22Rv1 (cell line): ENCODE data around the gene CPNE4.

Source experiments
- H3K27ac ChIP-seq: fragments of 450-650 bp; 2 replicates; pipeline ENCODE4 v1.5.1; 2017
- ZFX ChIP-seq: fragments of 450-650 bp; IDR thresholded peaks from 2 replicates; pipeline ENCODE4 v1.6.1; 2017; ENCODE audit warnings: antibody characterized with exemption, borderline replicate concordance
- TF ChIP-seq, protein P1 (sequence below): fragments of 450-650 bp; IDR thresholded peaks from 2 replicates; pipeline ENCODE4 v1.5.1; 2017; ENCODE audit warnings: mild to moderate bottlenecking

Gene CPNE4

GRCh38 chr3:131772269-131773026 lies 262.4 kb downstream of the CPNE4 start:
- TF ChIP-seq, protein P1, sequence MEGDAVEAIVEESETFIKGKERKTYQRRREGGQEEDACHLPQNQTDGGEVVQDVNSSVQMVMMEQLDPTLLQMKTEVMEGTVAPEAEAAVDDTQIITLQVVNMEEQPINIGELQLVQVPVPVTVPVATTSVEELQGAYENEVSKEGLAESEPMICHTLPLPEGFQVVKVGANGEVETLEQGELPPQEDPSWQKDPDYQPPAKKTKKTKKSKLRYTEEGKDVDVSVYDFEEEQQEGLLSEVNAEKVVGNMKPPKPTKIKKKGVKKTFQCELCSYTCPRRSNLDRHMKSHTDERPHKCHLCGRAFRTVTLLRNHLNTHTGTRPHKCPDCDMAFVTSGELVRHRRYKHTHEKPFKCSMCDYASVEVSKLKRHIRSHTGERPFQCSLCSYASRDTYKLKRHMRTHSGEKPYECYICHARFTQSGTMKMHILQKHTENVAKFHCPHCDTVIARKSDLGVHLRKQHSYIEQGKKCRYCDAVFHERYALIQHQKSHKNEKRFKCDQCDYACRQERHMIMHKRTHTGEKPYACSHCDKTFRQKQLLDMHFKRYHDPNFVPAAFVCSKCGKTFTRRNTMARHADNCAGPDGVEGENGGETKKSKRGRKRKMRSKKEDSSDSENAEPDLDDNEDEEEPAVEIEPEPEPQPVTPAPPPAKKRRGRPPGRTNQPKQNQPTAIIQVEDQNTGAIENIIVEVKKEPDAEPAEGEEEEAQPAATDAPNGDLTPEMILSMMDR, result no peak
- TF ChIP-seq ZFX, result no peak
- no peak overlapping the region for H3K27ac ChIP-seq

- no peak overlapping the region for H3K27ac ChIP-seq
- TF ChIP-seq, protein P1, result no peak
- no peak for TF ChIP-seq ZFX
Measured at GRCh38 chr3:131762981-131763564, 271.7 kb downstream of the CPNE4 start.

GRCh38 chr3:131756405-131756804 lies 278.4 kb downstream of the CPNE4 start:
- no peak for TF ChIP-seq ZFX
- TF ChIP-seq, protein P1, result no peak
- H3K27ac ChIP-seq, result no peak overlapping the region

- TF ChIP-seq, protein P1, result no peak
- H3K27ac ChIP-seq, result no peak overlapping the region
Measured at GRCh38 chr3:131755380-131755779, 279.4 kb downstream of the CPNE4 start.

DNA sequence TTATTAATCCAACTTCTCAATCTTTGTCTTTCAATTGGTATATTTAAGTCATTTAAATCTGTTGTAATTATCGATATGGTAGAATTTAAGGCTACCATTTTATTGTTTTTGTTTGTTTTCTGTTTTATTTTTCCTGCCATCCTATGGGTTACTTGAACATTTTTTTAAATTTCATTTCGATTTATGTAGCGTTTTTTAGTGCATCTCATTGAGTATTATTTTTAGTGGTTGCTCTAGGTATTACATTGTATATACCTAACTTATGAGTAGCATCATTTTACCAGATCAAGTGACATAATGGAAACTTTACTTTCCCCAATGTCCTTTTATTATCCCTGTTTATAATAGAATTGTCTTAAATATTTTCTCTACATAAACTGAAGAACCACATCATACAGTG lies 284.6 kb downstream of the CPNE4 start:
- H3K27ac ChIP-seq, result no peak overlapping the region
- TF ChIP-seq, protein P1, result no peak
- no peak for TF ChIP-seq ZFX

DNA sequence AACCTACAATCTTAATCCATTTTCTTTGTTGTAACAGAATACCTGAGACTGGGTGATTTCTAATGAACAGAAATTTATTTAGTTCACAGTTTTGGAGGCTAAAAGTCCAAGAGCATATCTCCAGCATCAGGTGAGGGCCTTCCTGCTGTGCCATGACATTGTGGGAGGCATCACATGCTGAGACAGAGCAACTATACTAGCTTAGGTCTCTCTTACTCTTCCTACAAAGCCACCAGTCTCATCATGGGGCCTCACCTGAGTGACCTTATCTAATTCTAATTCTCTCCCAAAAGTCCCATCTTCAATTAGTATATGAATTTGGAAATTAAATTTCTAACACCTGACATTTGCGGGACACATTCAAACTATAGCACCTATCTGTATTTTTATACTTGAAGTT lies 285.0 kb downstream of the CPNE4 start:
- no peak overlapping the region for H3K27ac ChIP-seq
- TF ChIP-seq, protein P1, result no peak
- TF ChIP-seq ZFX, result no peak

GRCh38 chr3:131747466-131747865 lies 287.3 kb downstream of the CPNE4 start:
- H3K27ac ChIP-seq, result no peak overlapping the region
- TF ChIP-seq ZFX, result no peak

DNA sequence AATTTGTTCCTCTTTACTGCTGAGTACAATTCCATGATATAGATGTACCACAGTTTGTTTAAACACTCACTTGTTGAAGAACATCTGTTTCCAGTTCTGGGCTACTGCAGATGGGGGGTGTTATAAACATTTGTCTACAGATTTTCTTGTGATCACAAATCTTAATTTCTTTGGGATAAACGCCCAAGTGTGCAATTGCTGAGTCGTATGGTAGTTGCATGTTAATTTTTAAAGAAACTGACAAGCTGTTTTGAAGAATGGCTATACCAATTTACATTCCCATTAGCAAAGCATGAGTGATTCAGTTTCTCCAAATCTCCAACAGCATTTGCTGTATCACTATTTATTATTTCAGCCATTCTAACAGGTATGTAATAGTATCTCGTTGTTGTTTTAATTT lies 290.0 kb downstream of the CPNE4 start:
- H3K27ac ChIP-seq, result no peak overlapping the region
- TF ChIP-seq, protein P1, result no peak
- TF ChIP-seq ZFX, result no peak
